Activated B cell treated with CpG ODN at 0.5 μM for 24 hours (primary cell): Measurements from ENCODE around the gene GINM1. TPM values are rescaled to one million over a fixed set of nuclear protein-coding genes. Genes with fewer than 3 reads are reported as not detected.

ENCODE experiments used
- ATAC-seq: fragments of 200-7000 bp; cut with Tn5 transposase; one replicate; pipeline ENCODE4 v1.10.0; 2021; ENCODE audit warnings: low read depth, mild to moderate bottlenecking, moderate library complexity
- CTCF ChIA-PET: fragments of 350-600 bp; sonication (Branson Sonifier 250); formaldehyde crosslinking; loops from one replicate; lab custom pipeline; 2021; ENCODE audit warnings: antibody characterized with exemption; lab: Charles Lee
- POLR2A ChIA-PET: fragments of 350-600 bp; sonication (Branson Sonifier 250); formaldehyde crosslinking; loops from one replicate; lab custom pipeline; 2021; ENCODE audit warnings: antibody characterized with exemption; lab: Charles Lee
- DNase-seq: peaks from one replicate; pipeline ENCODE4 v3.0.0; 2022
- H3K27ac Mint-ChIP-seq: one replicate; pipeline ENCODE4 v1.8.0; 2020; ENCODE audit warnings: mixed read lengths
- H3K27me3 Mint-ChIP-seq: one replicate; pipeline ENCODE4 v1.8.0; 2021; ENCODE audit warnings: mixed read lengths
- H3K36me3 Mint-ChIP-seq: one replicate; pipeline ENCODE4 v1.8.0; 2021; ENCODE audit warnings: low read depth, mixed read lengths
- H3K4me1 Mint-ChIP-seq: one replicate; pipeline ENCODE4 v1.8.0; 2021; ENCODE audit warnings: mixed read lengths
- H3K4me3 Mint-ChIP-seq: one replicate; pipeline ENCODE4 v1.8.0; 2020; ENCODE audit warnings: mild to moderate bottlenecking, mixed read lengths
- H3K9me3 Mint-ChIP-seq: one replicate; pipeline ENCODE4 v1.8.0; 2020; ENCODE audit warnings: mixed read lengths
- intact Hi-C: fragments of 100-400 bp; cut with micrococcal nuclease; formaldehyde crosslinking; loops from one replicate; pipeline ENCODE4 v1.15.1; 2024
- total RNA-seq: library from RNA; stranded (reverse); gene quantifications from 2 replicates; pipeline ENCODE4 v1.2.3, GENCODE V29; 2022
- TF ChIP-seq, protein P1 (sequence below): fragments of 200-600 bp; IDR thresholded peaks from one replicate; pipeline ENCODE4 v1.8.0; 2022; ENCODE audit warnings: antibody characterized with exemption, mild to moderate bottlenecking

Gene GINM1
- total RNA-seq, 1 donor from 2014 or later = 18.0 TPM

DNA sequence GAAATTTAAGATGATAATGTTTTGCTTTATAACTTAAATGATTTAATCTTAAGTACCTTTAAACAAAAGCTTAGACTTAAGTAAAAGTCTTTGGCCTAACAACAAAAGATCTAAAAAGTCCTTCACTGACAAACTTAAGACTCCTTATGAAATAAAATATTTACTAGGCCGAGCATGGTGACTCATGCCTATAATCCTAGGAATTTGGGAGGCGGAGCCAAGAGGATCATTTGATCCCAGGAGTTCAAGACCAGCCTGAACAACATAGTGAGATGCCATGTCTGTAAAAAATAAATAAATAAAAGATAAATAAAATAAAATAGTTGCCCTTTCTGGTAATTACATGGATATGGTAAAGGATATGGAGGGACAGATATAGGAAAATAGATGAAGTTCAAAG is 69.9 kb downstream of the GINM1 start:
- Mint-ChIP-seq H3K9me3 (no peaks in the 10 kb centered on the region), H3K27ac (no peak overlapping the region), H3K36me3 (peaks cover 39% of the 10 kb centered on the region), H3K27me3 (no peaks in the 10 kb centered on the region), H3K4me1 (no peaks in the 10 kb centered on the region), H3K4me3 (no peak overlapping the region)
- ATAC-seq = no peak
- intact Hi-C loops = no loop called here
- ChIA-PET CTCF (no interaction called here), POLR2A (no interaction called here)
- no peak for DNase-seq
- TF ChIP-seq, protein P1, sequence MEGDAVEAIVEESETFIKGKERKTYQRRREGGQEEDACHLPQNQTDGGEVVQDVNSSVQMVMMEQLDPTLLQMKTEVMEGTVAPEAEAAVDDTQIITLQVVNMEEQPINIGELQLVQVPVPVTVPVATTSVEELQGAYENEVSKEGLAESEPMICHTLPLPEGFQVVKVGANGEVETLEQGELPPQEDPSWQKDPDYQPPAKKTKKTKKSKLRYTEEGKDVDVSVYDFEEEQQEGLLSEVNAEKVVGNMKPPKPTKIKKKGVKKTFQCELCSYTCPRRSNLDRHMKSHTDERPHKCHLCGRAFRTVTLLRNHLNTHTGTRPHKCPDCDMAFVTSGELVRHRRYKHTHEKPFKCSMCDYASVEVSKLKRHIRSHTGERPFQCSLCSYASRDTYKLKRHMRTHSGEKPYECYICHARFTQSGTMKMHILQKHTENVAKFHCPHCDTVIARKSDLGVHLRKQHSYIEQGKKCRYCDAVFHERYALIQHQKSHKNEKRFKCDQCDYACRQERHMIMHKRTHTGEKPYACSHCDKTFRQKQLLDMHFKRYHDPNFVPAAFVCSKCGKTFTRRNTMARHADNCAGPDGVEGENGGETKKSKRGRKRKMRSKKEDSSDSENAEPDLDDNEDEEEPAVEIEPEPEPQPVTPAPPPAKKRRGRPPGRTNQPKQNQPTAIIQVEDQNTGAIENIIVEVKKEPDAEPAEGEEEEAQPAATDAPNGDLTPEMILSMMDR = no peak

Other genes starting within 250 kb of the GINM1 start
- gene TAB2, start 248.7 kb upstream of the GINM1 start, total RNA-seq = 62.8 and 69.0 TPM in 2 replicates
- 6.7 and 7.9 TPM in 2 replicates for gene SUMO4, start 166.1 kb upstream of the GINM1 start, total RNA-seq
- 184 and 225 TPM in 2 replicates for gene ZC3H12D, start 81.4 kb upstream of the GINM1 start, total RNA-seq
- 20.9 and 24.0 TPM in 2 replicates for gene PPIL4, start 20.3 kb upstream of the GINM1 start, total RNA-seq
- gene KATNA1, start 82.3 kb downstream of the GINM1 start, total RNA-seq = 17.8 and 19.2 TPM in 2 replicates
- 34.6 and 42.0 TPM in 2 replicates for gene LATS1, start 151.7 kb downstream of the GINM1 start, total RNA-seq
- gene NUP43, start 180.2 kb downstream of the GINM1 start, total RNA-seq = 46.9 and 50.4 TPM in 2 replicates
- gene PCMT1, start 183.4 kb downstream of the GINM1 start, total RNA-seq = 44.9 and 50.8 TPM in 2 replicates